ENCODE results near the gene H19.

The H19 gene

GRCh38 chr11:1982873-1983600, 14.6 kb downstream of the H19 start:
- no peak for DNase-seq

GRCh38 chr11:1979607-1980006, 18.0 kb downstream of the H19 start:
- DNase-seq: no peak

GRCh38 chr11:1978720-1979473, 18.7 kb downstream of the H19 start:
- DNase-seq: no peak

- DNase-seq: no peak
Observed at GRCh38 chr11:1975185-1975584, 22.5 kb downstream of the H19 start.

DNA sequence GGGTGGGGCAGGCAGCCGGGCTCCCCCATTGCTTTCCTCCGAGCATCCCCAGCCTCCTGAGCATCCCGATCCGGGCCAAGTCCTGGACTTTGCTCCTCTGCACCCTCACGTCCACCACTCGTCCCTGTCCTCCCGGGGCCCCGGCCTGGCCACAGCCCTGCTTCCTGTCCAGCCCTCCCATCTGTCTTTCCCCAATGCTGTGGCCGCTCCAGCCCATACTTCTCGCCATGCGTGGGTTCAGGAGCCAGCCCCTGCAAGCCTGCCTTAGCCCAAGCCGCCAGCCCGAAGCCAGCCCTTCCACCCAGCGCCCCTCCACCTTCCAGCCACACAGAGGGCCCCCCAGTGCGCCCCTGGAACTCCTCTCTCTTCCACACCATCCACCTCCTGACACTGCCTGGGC, 26.7 kb downstream of the H19 start:
- no peak for DNase-seq

GRCh38 chr11:1969776-1970175, 27.9 kb downstream of the H19 start:
- no peak for DNase-seq

GRCh38 chr11:1969035-1969434, 28.6 kb downstream of the H19 start:
- DNase-seq: no peak

GRCh38 chr11:1968454-1969002, 29.1 kb downstream of the H19 start:
- no peak for DNase-seq

- no peak for DNase-seq
Observed at GRCh38 chr11:1967641-1968225, 29.9 kb downstream of the H19 start.

DNA sequence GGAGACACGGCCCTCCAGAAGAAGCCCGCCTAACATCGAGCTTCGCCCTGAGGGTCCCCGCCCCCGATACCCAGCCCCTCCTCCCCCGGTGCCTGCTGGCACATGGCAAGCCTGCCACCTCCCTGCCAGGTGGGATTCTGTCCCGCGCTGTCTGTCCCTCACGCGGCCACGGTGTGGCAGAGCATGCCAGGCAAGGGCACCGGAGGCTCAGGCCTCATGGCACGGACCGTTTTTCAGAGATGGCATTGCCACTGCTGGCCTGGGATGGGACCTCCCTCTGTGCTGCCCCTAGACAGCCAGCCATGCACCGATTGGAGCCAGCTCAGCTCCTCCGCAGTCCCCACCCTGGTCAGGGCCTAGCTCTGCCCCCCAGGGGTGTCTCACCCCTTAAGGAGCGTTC, 31.1 kb downstream of the H19 start:
- no peak for DNase-seq

DNA sequence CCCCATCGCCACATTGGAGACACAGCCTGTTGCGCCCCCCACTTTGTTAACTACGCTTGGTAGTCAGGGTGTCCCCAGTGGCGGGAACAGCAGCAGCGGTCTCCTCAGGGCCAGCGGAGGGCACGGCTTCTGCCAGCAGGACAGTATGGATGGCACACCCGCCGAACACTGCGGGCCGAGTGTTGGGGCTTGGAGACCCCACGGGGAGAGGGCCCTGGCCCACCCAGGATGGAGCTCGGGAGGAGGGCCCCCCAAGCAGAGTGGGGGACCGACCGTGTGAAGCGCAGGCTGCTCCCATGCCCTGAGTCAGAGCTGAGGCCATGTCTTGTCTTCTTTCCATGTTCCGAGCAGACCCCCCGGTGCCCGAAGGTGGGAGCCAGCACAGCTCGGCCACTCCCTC, 32.7 kb downstream of the H19 start:
- DNase-seq: no peak

- DNase-seq: no peak
Observed at GRCh38 chr11:1964348-1964747, 33.3 kb downstream of the H19 start.

GRCh38 chr11:1963864-1964263, 33.8 kb downstream of the H19 start:
- DNase-seq: no peak

- no peak for DNase-seq
Observed at GRCh38 chr11:1959786-1960185, 37.9 kb downstream of the H19 start.

DNA sequence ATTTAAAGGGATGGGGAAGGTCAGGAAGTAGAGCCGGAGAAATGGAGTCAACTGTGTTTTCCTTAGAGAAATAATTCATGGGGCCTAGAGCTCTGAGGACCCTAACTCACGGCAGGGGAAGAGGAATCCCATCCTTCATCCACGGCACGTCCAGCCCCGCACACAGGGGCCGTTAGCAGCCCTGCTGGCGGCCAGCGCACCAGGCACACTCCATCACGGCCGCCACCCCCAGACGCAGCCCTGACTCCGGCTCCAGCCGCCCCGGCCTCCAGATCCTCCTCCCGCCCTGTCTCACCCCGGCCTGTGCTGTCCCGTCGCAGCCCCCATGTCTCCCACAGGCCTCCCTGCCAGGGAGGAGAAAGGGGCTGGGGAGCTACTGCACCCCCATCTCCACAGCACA, 39.3 kb downstream of the H19 start:
- no peak for DNase-seq

GRCh38 chr11:1953489-1954266, 44.0 kb downstream of the H19 start:
- no peak for DNase-seq

- no peak for DNase-seq
Observed at GRCh38 chr11:1952806-1953482, 44.7 kb downstream of the H19 start.

DNA sequence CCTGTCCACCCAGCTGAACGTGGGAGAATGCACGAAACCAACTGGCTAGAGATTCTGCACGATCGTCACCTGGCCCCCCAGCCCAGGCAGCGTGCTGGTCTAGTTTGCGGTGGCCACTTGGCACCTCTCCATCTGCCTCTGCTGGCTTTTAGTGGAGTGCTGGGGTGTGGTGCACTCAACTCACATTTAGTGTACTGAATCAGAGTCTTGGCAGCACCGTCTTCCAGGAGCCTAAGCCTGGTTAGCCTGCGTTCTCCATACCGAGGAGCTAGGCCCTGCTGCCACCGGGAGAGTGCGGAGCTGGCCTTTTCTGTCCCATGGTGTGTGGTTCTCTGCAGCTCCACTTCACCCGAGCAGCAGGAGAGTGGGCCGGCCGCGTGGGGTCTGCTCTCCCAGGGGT, 47.7 kb downstream of the H19 start:
- DNase-seq: no peak

DNA sequence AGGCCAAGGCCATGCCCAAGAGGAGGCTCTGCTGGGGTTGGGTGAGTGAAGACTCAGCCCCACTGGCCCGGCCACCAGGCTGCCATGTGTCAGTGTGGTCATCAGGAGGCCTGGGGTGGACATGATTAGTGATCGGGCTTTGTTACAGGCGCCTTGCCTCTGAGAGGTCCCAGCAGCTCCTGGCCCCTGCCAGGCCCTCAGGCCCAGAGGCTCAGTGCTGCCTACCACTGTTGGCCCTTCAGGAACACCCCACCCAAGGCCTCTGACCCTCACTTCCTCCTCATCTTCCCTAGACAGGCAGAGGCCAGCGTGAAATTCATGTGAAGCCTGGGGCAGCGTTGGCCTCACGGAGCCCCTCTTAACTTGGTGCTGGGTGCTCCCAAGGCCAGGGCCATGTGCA, 48.3 kb downstream of the H19 start:
- no peak for DNase-seq

DNA sequence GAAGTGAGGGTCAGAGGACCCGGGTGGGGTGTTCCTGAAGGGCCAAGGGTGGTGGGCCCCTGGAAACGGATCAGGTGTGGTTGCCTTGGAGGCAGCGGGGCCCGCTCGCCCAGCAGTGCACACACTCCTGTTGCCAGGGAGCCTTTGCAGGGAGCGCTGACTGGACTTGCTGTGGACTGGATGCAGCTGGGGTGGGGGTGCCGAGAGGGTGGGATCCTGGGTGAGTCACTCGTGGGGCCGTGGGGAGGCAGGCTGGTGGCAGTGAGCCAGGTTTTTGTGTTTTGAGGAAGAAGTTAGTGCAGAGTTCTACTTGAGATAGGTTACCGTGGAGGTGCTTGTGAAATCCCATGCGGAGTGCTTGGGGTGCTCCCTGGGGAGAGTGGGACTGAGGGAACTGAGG, 49.3 kb downstream of the H19 start:
- DNase-seq: no peak

GRCh38 chr11:1947592-1948237, 49.9 kb downstream of the H19 start:
- no peak for DNase-seq

Measured in kidney glomerular epithelial cell (primary cell).